GM23248 (cell line): Measurements from ENCODE around the gene SEPTIN10.

Experiments
- EZH2 ChIP-seq: fragments of 200-600 bp; sonication (generic); IDR thresholded peaks from 2 replicates; pipeline ENCODE4 v1.6.1; 2018; ENCODE audit warnings: antibody characterized with exemption, mild to moderate bottlenecking; ENCODE audit not compliant: insufficient read depth, poor library complexity, severe bottlenecking
- EZH2phosphoT487 ChIP-seq: fragments of 200-600 bp; sonication (generic); IDR thresholded peaks from 2 replicates; pipeline ENCODE4 v1.6.1; 2018; ENCODE audit warnings: antibody characterized with exemption, moderate library complexity, mild to moderate bottlenecking, low read depth; ENCODE audit not compliant: insufficient read depth

GRCh38 chr2:109507217-109507616 is 106.5 kb downstream of the SEPTIN10 start:
- no peak for TF ChIP-seq EZH2
- TF ChIP-seq EZH2phosphoT487, result no peak
